ENCODE results near the gene MYO1H.

- no peak for TF ChIP-seq POLR2A (IDR thresholded peaks at IDR 0.05; ENCODE audit: borderline replicate concordance, extremely low read depth, insufficient read depth, insufficient read length)
- TF ChIP-seq CTCF (IDR thresholded peaks at IDR 0.05 in 2 of 3, conservative IDR thresholded peaks at IDR 0.05 in 1 of 3; ENCODE audit: borderline replicate concordance in 1 of 3, insufficient read depth in 1 of 3, low read depth in 2 of 3, low read length in 2 of 3) = no peak
- no peak for TF ChIP-seq TCF7L2 (IDR thresholded peaks at IDR 0.05; ENCODE audit: borderline replicate concordance, extremely low read depth, insufficient read depth, insufficient read length)
- TF ChIP-seq YY1 (IDR thresholded peaks at IDR 0.05; ENCODE audit: extremely low read depth, insufficient replicate concordance, low read depth, low read length) = no peak
- no peak for TF ChIP-seq EZH2 (IDR thresholded peaks at IDR 0.05)
Observed at GRCh38 chr12:109473006-109473405, 125.3 kb downstream of the MYO1H start.

Measured in HCT116 (cell line).